Measurements from ENCODE around the gene EEF2K.
"Not testable (repeated sequence)": the region's sequence is repeated elsewhere in the genome, so short reads cannot be mapped to it uniquely, and the experiment has no call there.

EEF2K gene

GRCh38 chr16:22206013-22206841, at the start of gene EEF2K:
EEF2K (plus strand) TSS chr16:22206278; CDS start chr16:22225730, 19,452 bp downstream.
- DNase-seq (ENCODE audit: low read depth in 2 of 2, low spot score in 1 of 2), result peak in 1 of 2 donors; percentile 63

- DNase-seq (ENCODE audit: low read depth in 2 of 2, low spot score in 1 of 2), result no peak
Measured at GRCh38 chr16:22161401-22161800, 44.7 kb upstream of the EEF2K start.

- DNase-seq (ENCODE audit: low read depth in 2 of 2, low spot score in 1 of 2), result peak; percentile 1 to 5
Measured at GRCh38 chr16:22161999-22162655, 44.0 kb upstream of the EEF2K start, which contains the start of gene SDR42E2. SDR42E2 (plus strand) TSS chr16:22162506; CDS start chr16:22165583, 3,077 bp downstream.

GRCh38 chr16:22162656-22163009, 43.4 kb upstream of the EEF2K start:
- no peak for DNase-seq (ENCODE audit: low read depth in 2 of 2, low spot score in 1 of 2)

GRCh38 chr16:22163806-22164205, 42.3 kb upstream of the EEF2K start:
- DNase-seq (ENCODE audit: low read depth in 2 of 2, low spot score in 1 of 2), result no peak

- DNase-seq (ENCODE audit: low read depth in 2 of 2, low spot score in 1 of 2), result no peak
Measured at GRCh38 chr16:22164482-22164881, 41.6 kb upstream of the EEF2K start.

- no peak for DNase-seq (ENCODE audit: low read depth in 2 of 2, low spot score in 1 of 2)
Measured at GRCh38 chr16:22165508-22166285, 40.4 kb upstream of the EEF2K start.

GRCh38 chr16:22171953-22172352, 34.1 kb upstream of the EEF2K start:
- no peak for DNase-seq (ENCODE audit: low read depth in 2 of 2, low spot score in 1 of 2)

GRCh38 chr16:22172642-22173041, 33.4 kb upstream of the EEF2K start:
- not testable (repeated sequence) for DNase-seq (ENCODE audit: low read depth in 2 of 2, low spot score in 1 of 2)

- DNase-seq (ENCODE audit: low read depth in 2 of 2, low spot score in 1 of 2), result no peak
Measured at GRCh38 chr16:22174642-22175041, 31.4 kb upstream of the EEF2K start.

- DNase-seq (ENCODE audit: low read depth in 2 of 2, low spot score in 1 of 2), result no peak
Measured at GRCh38 chr16:22177968-22178930, 27.8 kb upstream of the EEF2K start.

- no peak for DNase-seq (ENCODE audit: low read depth in 2 of 2, low spot score in 1 of 2)
Measured at GRCh38 chr16:22181426-22181825, 24.7 kb upstream of the EEF2K start.

GRCh38 chr16:22181843-22182242, 24.2 kb upstream of the EEF2K start:
- no peak for DNase-seq (ENCODE audit: low read depth in 2 of 2, low spot score in 1 of 2)

GRCh38 chr16:22183335-22183734, 22.7 kb upstream of the EEF2K start:
- DNase-seq (ENCODE audit: low read depth in 2 of 2, low spot score in 1 of 2), result no peak

- no peak for DNase-seq (ENCODE audit: low read depth in 2 of 2, low spot score in 1 of 2)
Measured at GRCh38 chr16:22183901-22184614, 22.0 kb upstream of the EEF2K start.

- no peak for DNase-seq (ENCODE audit: low read depth in 2 of 2, low spot score in 1 of 2)
Measured at GRCh38 chr16:22184615-22184968, 21.5 kb upstream of the EEF2K start.

- no peak for DNase-seq (ENCODE audit: low read depth in 2 of 2, low spot score in 1 of 2)
Measured at GRCh38 chr16:22186517-22186916, 19.6 kb upstream of the EEF2K start.

GRCh38 chr16:22188267-22188594, 17.8 kb upstream of the EEF2K start:
- DNase-seq (ENCODE audit: low read depth in 2 of 2, low spot score in 1 of 2), result no peak

GRCh38 chr16:22188595-22189442, 17.3 kb upstream of the EEF2K start:
- peak in 1 of 2 donors; percentile 32 for DNase-seq (ENCODE audit: low read depth in 2 of 2, low spot score in 1 of 2)

Measured in stimulated activated CD8-positive, alpha-beta memory T cell treated with anti-CD3 and anti-CD28 coated beads, Interleukin-4, amount 100 ng/mL, for 1 hour (primary cell).